ENCODE data around the gene MEGF8.

DNA sequence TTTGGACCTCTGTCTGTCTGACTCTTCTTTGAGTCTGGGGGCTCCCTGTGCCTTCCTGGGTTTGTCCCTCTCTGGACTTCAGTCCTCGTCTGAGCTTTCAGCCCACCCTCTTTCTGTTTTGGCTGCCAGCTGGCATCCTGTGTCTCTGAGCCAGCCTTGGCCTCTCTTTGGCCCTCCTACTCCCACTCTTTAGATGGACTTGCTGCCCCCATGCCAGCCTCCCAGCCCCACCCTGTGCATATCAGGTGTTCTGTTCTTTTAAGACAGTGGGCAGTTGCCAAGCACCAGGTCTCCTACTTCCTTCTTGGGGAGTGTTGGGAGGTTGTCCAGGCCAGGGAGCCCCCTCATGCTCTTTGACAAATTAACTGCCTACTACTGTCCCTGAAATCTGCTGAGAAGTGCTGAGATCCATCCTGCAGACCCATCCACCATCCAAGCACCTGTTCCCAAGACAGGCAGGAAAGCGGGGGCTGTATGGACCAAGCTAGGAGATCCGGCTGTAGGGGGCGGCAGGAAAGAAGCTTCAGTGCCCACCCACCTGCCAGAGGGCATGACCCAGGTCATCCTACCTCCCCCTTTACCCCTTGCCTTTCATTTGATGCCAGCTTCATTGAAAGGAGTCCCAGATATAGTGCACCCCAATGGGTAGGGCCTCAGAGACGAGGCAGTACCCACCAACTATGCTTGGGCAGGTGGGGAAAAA, 46.8 kb upstream of the MEGF8 start:
- TF ChIP-seq ZFP3 (CRISPR knock-in tag; IDR thresholded peaks at IDR 0.05) = no peak
- TF ChIP-seq BACH2 (CRISPR knock-in tag; IDR thresholded peaks at IDR 0.05; ENCODE audit: borderline replicate concordance) = no peak
- no peak for TF ChIP-seq TOX (CRISPR knock-in tag; IDR thresholded peaks at IDR 0.05; ENCODE audit: borderline replicate concordance)
- no peak for TF ChIP-seq RARB (CRISPR knock-in tag; IDR thresholded peaks at IDR 0.05)
- TF ChIP-seq PPARA (CRISPR knock-in tag; IDR thresholded peaks at IDR 0.05; ENCODE audit: borderline replicate concordance) = no peak
- TF ChIP-seq GLIS3 (CRISPR knock-in tag; IDR thresholded peaks at IDR 0.05) = no peak
- TF ChIP-seq ARNTL (CRISPR knock-in tag; IDR thresholded peaks at IDR 0.05; ENCODE audit: borderline replicate concordance, low read depth) = no peak
- no peak for TF ChIP-seq CSDC2 (CRISPR knock-in tag; IDR thresholded peaks at IDR 0.05)
- TF ChIP-seq, protein P1, sequence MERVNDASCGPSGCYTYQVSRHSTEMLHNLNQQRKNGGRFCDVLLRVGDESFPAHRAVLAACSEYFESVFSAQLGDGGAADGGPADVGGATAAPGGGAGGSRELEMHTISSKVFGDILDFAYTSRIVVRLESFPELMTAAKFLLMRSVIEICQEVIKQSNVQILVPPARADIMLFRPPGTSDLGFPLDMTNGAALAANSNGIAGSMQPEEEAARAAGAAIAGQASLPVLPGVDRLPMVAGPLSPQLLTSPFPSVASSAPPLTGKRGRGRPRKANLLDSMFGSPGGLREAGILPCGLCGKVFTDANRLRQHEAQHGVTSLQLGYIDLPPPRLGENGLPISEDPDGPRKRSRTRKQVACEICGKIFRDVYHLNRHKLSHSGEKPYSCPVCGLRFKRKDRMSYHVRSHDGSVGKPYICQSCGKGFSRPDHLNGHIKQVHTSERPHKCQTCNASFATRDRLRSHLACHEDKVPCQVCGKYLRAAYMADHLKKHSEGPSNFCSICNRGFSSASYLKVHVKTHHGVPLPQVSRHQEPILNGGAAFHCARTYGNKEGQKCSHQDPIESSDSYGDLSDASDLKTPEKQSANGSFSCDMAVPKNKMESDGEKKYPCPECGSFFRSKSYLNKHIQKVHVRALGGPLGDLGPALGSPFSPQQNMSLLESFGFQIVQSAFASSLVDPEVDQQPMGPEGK (CRISPR knock-in tag; IDR thresholded peaks at IDR 0.05; ENCODE audit: borderline replicate concordance) = no peak

Measured in SK-N-SH treated with all-trans-retinoic acid at 6 μM for 48 hours (cell line).